BLaER1 (cell line): ENCODE data around the gene DUOX2.

ENCODE experiments used
- H3K27ac ChIP-seq: shearing (Covaris generic); formaldehyde crosslinking; 2 replicates; pipeline ENCODE4 v1.8.1; 2022
- H3K27me3 ChIP-seq: shearing (Covaris generic); formaldehyde crosslinking; 2 replicates; pipeline ENCODE4 v1.8.1; 2022
- H3K36me3 ChIP-seq: shearing (Covaris generic); formaldehyde crosslinking; 2 replicates; pipeline ENCODE4 v1.8.1; 2022
- H3K4me1 ChIP-seq: shearing (Covaris generic); formaldehyde crosslinking; 2 replicates; pipeline ENCODE4 v1.8.1; 2022
- H3K4me2 ChIP-seq: shearing (Covaris generic); formaldehyde crosslinking; 2 replicates; pipeline ENCODE4 v1.8.1; 2022
- H3K4me3 ChIP-seq: shearing (Covaris generic); formaldehyde crosslinking; 2 replicates; pipeline ENCODE4 v1.8.1; 2022
- H3K9ac ChIP-seq: shearing (Covaris generic); formaldehyde crosslinking; 2 replicates; pipeline ENCODE4 v1.8.1; 2022
- H3K9me3 ChIP-seq: shearing (Covaris generic); formaldehyde crosslinking; 2 replicates; pipeline ENCODE4 v1.8.1; 2022
- H4K20me1 ChIP-seq: shearing (Covaris generic); formaldehyde crosslinking; 2 replicates; pipeline ENCODE4 v1.8.1; 2022
- Cebpa-rat ChIP-seq: shearing (Covaris generic); IDR thresholded peaks from 2 replicates; pipeline ENCODE4 v1.8.1; 2022

Gene DUOX2

GRCh38 chr15:45150481-45150880, 36.5 kb upstream of the DUOX2 start:
- H3K9ac ChIP-seq = no peak overlapping the region

GRCh38 chr15:45149060-45149459, 35.1 kb upstream of the DUOX2 start:
- H3K4me3 ChIP-seq = no peak overlapping the region
- no peak overlapping the region for H3K9ac ChIP-seq
- no peak for TF ChIP-seq Cebpa-rat
- peaks cover 8% of the 10 kb centered on the region; the same call in 1 of the 2 replicates for H3K36me3 ChIP-seq
- H3K4me1 ChIP-seq = peaks cover 7% of the 10 kb centered on the region
- no peak overlapping the region for H3K27ac ChIP-seq
- no peaks in the 10 kb centered on the region for H4K20me1 ChIP-seq
- H3K4me2 ChIP-seq = peak overlapping the region; percentile 12; the same call in 1 of the 2 replicates
- no peaks in the 10 kb centered on the region for H3K27me3 ChIP-seq
- H3K9me3 ChIP-seq = no peaks in the 10 kb centered on the region

More at GRCh38 chr15:45150481-45150880, 36.5 kb upstream of the DUOX2 start:
- no peaks in the 10 kb centered on the region for H3K27me3 ChIP-seq
- H3K4me2 ChIP-seq = no peak overlapping the region
- no peaks in the 10 kb centered on the region for H3K9me3 ChIP-seq
- H3K36me3 ChIP-seq = peaks cover 8% of the 10 kb centered on the region; the same call in 1 of the 2 replicates
- H3K4me3 ChIP-seq = no peak overlapping the region
- no peaks in the 10 kb centered on the region for H4K20me1 ChIP-seq
- TF ChIP-seq Cebpa-rat = no peak
- peaks cover 15% of the 10 kb centered on the region for H3K4me1 ChIP-seq
- H3K27ac ChIP-seq = no peak overlapping the region

GRCh38 chr15:45148076-45149059, 34.4 kb upstream of the DUOX2 start:
- H3K4me3 ChIP-seq = no peak overlapping the region
- no peak overlapping the region for H3K27ac ChIP-seq
- H3K9ac ChIP-seq = no peak overlapping the region
- H3K27me3 ChIP-seq = no peaks in the 10 kb centered on the region
- no peak for TF ChIP-seq Cebpa-rat
- no peaks in the 10 kb centered on the region for H3K9me3 ChIP-seq
- peaks cover 7% of the 10 kb centered on the region for H3K4me1 ChIP-seq
- no peaks in the 10 kb centered on the region for H4K20me1 ChIP-seq
- peaks cover 8% of the 10 kb centered on the region; the same call in 1 of the 2 replicates for H3K36me3 ChIP-seq
- H3K4me2 ChIP-seq = peak overlapping the region; percentile 12; the same call in 1 of the 2 replicates

DNA sequence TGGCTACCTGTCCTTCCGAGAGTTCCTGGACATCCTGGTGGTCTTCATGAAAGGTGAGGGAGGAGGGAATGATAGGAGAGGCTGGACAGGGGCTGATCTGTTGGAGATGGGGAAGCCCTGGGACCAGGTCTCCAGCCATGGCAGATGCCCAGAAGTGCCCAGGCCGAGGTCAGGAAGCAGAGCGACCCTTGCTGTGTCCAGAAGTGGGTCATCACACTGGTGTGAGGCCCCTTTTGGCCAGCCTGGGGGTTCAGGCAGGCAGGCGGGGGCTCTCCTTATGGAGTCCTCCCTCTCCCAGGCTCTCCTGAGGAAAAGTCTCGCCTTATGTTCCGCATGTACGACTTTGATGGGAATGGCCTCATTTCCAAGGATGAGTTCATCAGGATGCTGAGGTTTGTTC, 33.6 kb upstream of the DUOX2 start:
- Histone ChIP-seq H3K36me3 (peaks cover 8% of the 10 kb centered on the region; the same call in 1 of the 2 replicates), H3K4me3 (no peak overlapping the region), H3K27ac (no peak overlapping the region), H3K4me1 (peaks cover 14% of the 10 kb centered on the region), H4K20me1 (no peaks in the 10 kb centered on the region), H3K4me2 (no peak overlapping the region), H3K9me3 (no peaks in the 10 kb centered on the region), H3K9ac (no peak overlapping the region), H3K27me3 (no peaks in the 10 kb centered on the region)
- TF ChIP-seq Cebpa-rat = no peak

- TF ChIP-seq Cebpa-rat = no peak
- H3K4me2 ChIP-seq = no peak overlapping the region
- no peaks in the 10 kb centered on the region for H3K27me3 ChIP-seq
- H3K9ac ChIP-seq = no peak overlapping the region
- no peaks in the 10 kb centered on the region for H4K20me1 ChIP-seq
- H3K4me3 ChIP-seq = no peak overlapping the region
- H3K27ac ChIP-seq = no peak overlapping the region
- no peaks in the 10 kb centered on the region for H3K9me3 ChIP-seq
- H3K4me1 ChIP-seq = peaks cover 26% of the 10 kb centered on the region
- H3K36me3 ChIP-seq = no peaks in the 10 kb centered on the region
These were observed 32.4 kb upstream of the DUOX2 start for GRCh38 chr15:45146405-45146804.

DNA sequence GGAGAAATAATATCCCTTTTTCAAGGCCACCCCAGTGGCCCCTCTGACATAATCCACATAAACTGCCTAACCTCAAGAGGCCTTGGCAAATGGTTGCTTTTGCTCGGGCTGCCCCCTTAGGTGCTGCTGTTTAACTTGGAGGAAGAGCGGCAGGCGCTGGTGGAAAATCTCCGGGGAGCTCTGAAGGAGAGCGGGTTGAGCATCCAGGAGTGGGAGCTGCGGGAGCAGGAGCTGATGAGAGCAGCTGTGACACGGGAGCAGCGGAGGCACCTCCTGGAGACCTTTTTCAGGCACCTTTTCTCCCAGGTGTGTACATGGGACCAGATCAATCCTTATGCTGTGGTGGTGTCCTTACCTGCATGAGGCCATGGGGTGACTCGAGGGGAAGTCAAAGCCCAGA, 30.8 kb upstream of the DUOX2 start:
- Histone ChIP-seq H3K4me1 (peaks cover 31% of the 10 kb centered on the region), H3K36me3 (no peaks in the 10 kb centered on the region), H3K4me3 (no peak overlapping the region), H4K20me1 (no peaks in the 10 kb centered on the region), H3K4me2 (no peak overlapping the region), H3K27me3 (no peaks in the 10 kb centered on the region), H3K9me3 (no peaks in the 10 kb centered on the region), H3K9ac (no peak overlapping the region), H3K27ac (no peak overlapping the region)
- no peak for TF ChIP-seq Cebpa-rat

- H3K36me3 ChIP-seq = no peaks in the 10 kb centered on the region
- H4K20me1 ChIP-seq = no peaks in the 10 kb centered on the region
- TF ChIP-seq Cebpa-rat = no peak
- H3K4me3 ChIP-seq = no peak overlapping the region
- no peak overlapping the region for H3K27ac ChIP-seq
- H3K4me2 ChIP-seq = no peak overlapping the region
- no peaks in the 10 kb centered on the region for H3K27me3 ChIP-seq
- H3K9ac ChIP-seq = no peak overlapping the region
- peaks cover 29% of the 10 kb centered on the region for H3K4me1 ChIP-seq
- H3K9me3 ChIP-seq = no peaks in the 10 kb centered on the region
These were observed 30.0 kb upstream of the DUOX2 start for GRCh38 chr15:45143946-45144345.

- peaks cover 24% of the 10 kb centered on the region for H3K4me1 ChIP-seq
- H4K20me1 ChIP-seq = no peaks in the 10 kb centered on the region
- no peak overlapping the region for H3K4me3 ChIP-seq
- no peaks in the 10 kb centered on the region for H3K27me3 ChIP-seq
- TF ChIP-seq Cebpa-rat = no peak
- no peak overlapping the region; the same call in 1 of the 2 replicates for H3K27ac ChIP-seq
- no peak overlapping the region for H3K9ac ChIP-seq
- H3K36me3 ChIP-seq = no peaks in the 10 kb centered on the region
- H3K9me3 ChIP-seq = no peaks in the 10 kb centered on the region
- H3K4me2 ChIP-seq = peak overlapping the region; percentile 65
These were observed 29.1 kb upstream of the DUOX2 start for GRCh38 chr15:45143056-45143455.

DNA sequence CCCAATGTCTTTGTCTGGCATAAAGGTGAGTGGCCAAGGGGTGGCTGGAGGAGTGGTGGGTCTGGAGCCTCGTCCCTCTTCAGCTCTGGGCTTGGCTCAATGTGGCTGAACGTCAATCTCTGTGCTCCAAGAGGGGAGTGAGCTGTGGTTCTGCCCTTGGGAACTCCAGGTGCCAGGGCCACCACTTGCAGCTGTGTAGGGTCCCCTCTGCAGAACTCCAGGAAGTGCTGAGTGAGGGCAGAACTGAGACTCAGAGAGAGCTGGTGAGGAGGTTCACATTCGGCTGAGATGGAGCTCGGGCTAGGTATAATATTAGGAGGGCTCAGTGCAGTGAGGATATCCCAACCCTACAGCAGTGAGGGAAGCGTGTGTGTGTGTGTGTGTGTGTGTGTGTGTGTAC, 27.4 kb upstream of the DUOX2 start:
- Histone ChIP-seq H4K20me1 (no peaks in the 10 kb centered on the region), H3K27me3 (no peaks in the 10 kb centered on the region), H3K9ac (no peak overlapping the region), H3K4me1 (peaks cover 30% of the 10 kb centered on the region), H3K36me3 (no peaks in the 10 kb centered on the region), H3K4me3 (no peak overlapping the region), H3K27ac (peak overlapping the region; percentile 46), H3K4me2 (peak overlapping the region; percentile 65), H3K9me3 (no peaks in the 10 kb centered on the region)
- TF ChIP-seq Cebpa-rat = no peak

DNA sequence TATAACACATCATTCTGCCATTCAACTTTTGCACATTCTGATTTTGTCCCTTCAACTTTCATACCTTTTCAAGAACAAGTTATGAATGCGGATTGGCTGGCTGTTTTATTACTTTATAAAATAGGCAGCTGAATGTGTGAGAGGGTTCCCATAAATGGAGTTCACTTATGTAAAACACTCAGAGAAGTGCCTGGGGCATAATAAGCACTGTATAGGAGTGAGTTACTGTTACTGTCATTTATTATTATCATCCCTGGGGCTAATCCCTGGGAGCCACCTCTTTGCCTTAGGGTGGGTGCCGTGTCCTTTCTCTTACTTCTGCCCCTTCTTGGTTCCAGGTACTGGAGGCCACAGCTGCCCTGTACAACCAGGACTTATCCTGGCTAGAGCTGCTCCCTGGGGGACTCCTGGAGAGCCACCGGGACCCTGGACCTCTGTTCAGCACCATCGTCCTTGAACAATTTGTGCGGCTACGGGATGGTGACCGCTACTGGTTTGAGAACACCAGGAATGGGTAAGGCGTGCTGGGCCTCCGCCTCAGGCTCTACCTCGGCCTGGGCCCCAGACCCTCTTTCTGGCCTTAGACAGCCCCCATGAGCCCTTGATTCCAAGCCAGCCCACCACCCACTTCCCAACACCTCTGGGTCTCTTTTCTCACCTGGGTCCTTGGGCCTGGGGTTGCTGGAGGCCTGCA, 26.7 kb upstream of the DUOX2 start:
- TF ChIP-seq Cebpa-rat = no peak
- Histone ChIP-seq H3K4me2 (peak overlapping the region; percentile 65; the same call in 1 of the 2 replicates), H3K9me3 (no peaks in the 10 kb centered on the region), H3K27ac (0 out of 2 replicates have a peak overlapping the region, but pooled peaks have one; percentile 46), H3K27me3 (no peaks in the 10 kb centered on the region), H3K4me3 (no peak overlapping the region), H3K9ac (no peak overlapping the region), H4K20me1 (no peaks in the 10 kb centered on the region), H3K36me3 (no peaks in the 10 kb centered on the region), H3K4me1 (peaks cover 31% of the 10 kb centered on the region)
